Keratinocyte (primary cell): ENCODE data around the gene EID2B. TPM values are rescaled to one million over a fixed set of nuclear protein-coding genes. Genes with fewer than 3 reads are reported as not detected.

ENCODE experiments used
- DNase-seq: peaks from one replicate; pipeline ENCODE4 v3.0.0-alpha.2; 2011; ENCODE audit warnings: low read depth, missing footprints, low spot score
- FAIRE-seq: peaks from 2 replicates; lab custom pipeline; 2011; peaks lifted over from hg19 to GRCh38; lab: Jason Lieb, UNC
- H2AFZ ChIP-seq: 2 replicates; pipeline ENCODE4 v1.6.0; 2012; ENCODE audit warnings: low read length, control low read depth, inconsistent platforms; ENCODE audit not compliant: control insufficient read depth
- H3K27ac ChIP-seq: 2 replicates; pipeline ENCODE4 v1.5.1; 2011; ENCODE audit warnings: low read length; ENCODE audit not compliant: control insufficient read depth, insufficient read depth
- H3K27me3 ChIP-seq: 3 replicates; pipeline ENCODE4 v1.6.0; 2011; ENCODE audit warnings: low read length; ENCODE audit not compliant: control insufficient read depth, insufficient read depth; ENCODE audit errors: extremely low read depth
- H3K36me3 ChIP-seq, 2 experiments: 2 replicates in 1 of 2; 3 replicates in 1 of 2; pipeline ENCODE4 v1.5.1; 2011; ENCODE audit warnings: low read length in 2 of 2, mild to moderate bottlenecking in 1 of 2; ENCODE audit not compliant: control insufficient read depth in 2 of 2, insufficient read depth in 2 of 2; ENCODE audit errors: extremely low read depth in 1 of 2
- H3K4me1 ChIP-seq: 3 replicates; pipeline ENCODE4 v1.5.1; 2011; ENCODE audit warnings: low read length; ENCODE audit not compliant: control insufficient read depth, insufficient read depth; ENCODE audit errors: extremely low read depth
- H3K4me2 ChIP-seq: 3 replicates; pipeline ENCODE4 v1.6.0; 2011; ENCODE audit warnings: low read depth, low read length; ENCODE audit not compliant: control insufficient read depth, insufficient read depth; ENCODE audit errors: extremely low read depth
- H3K4me3 ChIP-seq, 3 experiments: fragments of 200-600 bp in 1 of 3; sonication (generic) in 1 of 3; 2 replicates in 2 of 3; 3 replicates in 1 of 3; pipeline ENCODE4 v1.5.1; 2011 to 2016; ENCODE audit warnings: low read length in 3 of 3, mild to moderate bottlenecking in 3 of 3, control low read depth in 2 of 3, inconsistent platforms in 1 of 3, low read depth in 1 of 3, mixed read lengths in 1 of 3, mixed run types in 1 of 3, moderate library complexity in 1 of 3; ENCODE audit not compliant: control insufficient read depth in 2 of 3, insufficient read depth in 2 of 3; ENCODE audit errors: extremely low read depth in 1 of 3
- H3K79me2 ChIP-seq: 2 replicates; pipeline ENCODE4 v1.6.0; 2012; ENCODE audit warnings: low read length; ENCODE audit not compliant: control insufficient read depth, insufficient read depth
- H3K9ac ChIP-seq: 3 replicates; pipeline ENCODE4 v1.6.0; 2011; ENCODE audit warnings: low read length; ENCODE audit not compliant: control insufficient read depth, insufficient read depth; ENCODE audit errors: extremely low read depth
- H3K9me1 ChIP-seq: 3 replicates; pipeline ENCODE4 v1.6.0; 2011; ENCODE audit warnings: low read length; ENCODE audit not compliant: control insufficient read depth, insufficient read depth; ENCODE audit errors: extremely low read depth
- H3K9me3 ChIP-seq: 2 replicates; pipeline ENCODE4 v1.5.1; 2012; ENCODE audit warnings: low read depth, low read length; ENCODE audit not compliant: control insufficient read depth
- H4K20me1 ChIP-seq: 3 replicates; pipeline ENCODE4 v1.6.0; 2011; ENCODE audit warnings: low read length; ENCODE audit not compliant: control insufficient read depth, insufficient read depth; ENCODE audit errors: extremely low read depth
- EZH2 ChIP-seq: IDR thresholded peaks from one replicate; pipeline ENCODE4 v1.6.1; 2012; ENCODE audit warnings: inconsistent platforms, mild to moderate bottlenecking, low read length, moderate library complexity
- dilution Hi-C: fragments of 300-500 bp; cut with MboI; formaldehyde crosslinking; loops from one replicate; pipeline ENCODE4 v1.7.0; 2020; ENCODE audit warnings: low sequenced_read_pairs; ENCODE audit not compliant: extremely low pct_ligation_motif_present
- polyA plus RNA-seq, 5 experiments: library from polyadenylated mRNA; depleted of rRNA in 3 of 5; stranded (reverse) in 3 of 5; stranded (forward) in 1 of 5; unstranded in 1 of 5; fragments of >200 nt; gene quantifications; 1 replicate in 1 of 5; 2 replicates in 3 of 5; 3 replicates in 1 of 5; pipeline versions ENCODE4 v1.2.1 to v1.2.3, GENCODE V29; 2011 to 2012; ENCODE audit warnings: missing spikeins in 2 of 5, low read depth in 1 of 5, low replicate concordance in 1 of 5
- TF ChIP-seq, protein P1 (sequence below), 3 experiments: IDR thresholded peaks in 1 of 3; conservative IDR thresholded peaks in 1 of 3; optimal IDR thresholded peaks in 1 of 3; 2 replicates in 2 of 3; 3 replicates in 1 of 3; pipeline versions ENCODE3 to v1.5.1; 2011; ENCODE audit warnings: low read length in 3 of 3, mild to moderate bottlenecking in 3 of 3, moderate library complexity in 2 of 3, control low read depth in 1 of 3, inconsistent platforms in 1 of 3; ENCODE audit not compliant: insufficient read depth in 2 of 3; ENCODE audit errors: extremely low read depth in 1 of 3

EID2B gene
- polyA plus RNA-seq, 1 donor (not counting 4 experiments of a cell fraction or from before 2014, with no cell fraction given), result 1.1 TPM

DNA sequence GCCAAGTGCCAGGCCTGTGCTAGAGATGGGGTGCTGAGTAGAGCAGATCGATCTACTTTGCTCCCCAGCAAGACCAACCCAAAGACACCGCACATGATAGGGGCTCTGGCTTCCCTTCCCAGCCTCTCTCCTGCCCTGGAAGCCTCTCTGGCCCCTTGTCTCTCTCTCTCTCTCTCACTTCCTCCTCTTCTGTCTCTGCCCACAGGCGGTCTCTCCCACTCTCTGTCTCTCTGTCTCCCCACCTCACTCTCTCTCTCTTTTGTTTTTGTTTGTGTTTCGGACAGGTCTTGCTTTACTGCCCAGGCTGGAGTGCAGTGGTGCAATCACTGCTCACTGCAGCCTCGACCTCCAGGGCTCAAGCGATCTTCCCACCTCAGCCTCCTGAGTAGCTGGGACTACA, 16.4 kb downstream of the EID2B start:
- dilution Hi-C loops, result no loop called here
- H2AFZ ChIP-seq, result no peak overlapping the region
- H3K36me3 ChIP-seq, result no peaks in the 10 kb centered on the region
- no peaks in the 10 kb centered on the region for H3K79me2 ChIP-seq
- no peaks in the 10 kb centered on the region for H3K9me3 ChIP-seq
- H3K4me2 ChIP-seq, result no peak overlapping the region
- no peaks in the 10 kb centered on the region for H3K9me1 ChIP-seq
- H3K27me3 ChIP-seq, result peaks cover 58% of the 10 kb centered on the region
- no peak overlapping the region for H3K9ac ChIP-seq
- H3K27ac ChIP-seq, result no peak overlapping the region
- H4K20me1 ChIP-seq, result no peaks in the 10 kb centered on the region
- peaks cover 13% of the 10 kb centered on the region for H3K4me1 ChIP-seq
- TF ChIP-seq, protein P1, sequence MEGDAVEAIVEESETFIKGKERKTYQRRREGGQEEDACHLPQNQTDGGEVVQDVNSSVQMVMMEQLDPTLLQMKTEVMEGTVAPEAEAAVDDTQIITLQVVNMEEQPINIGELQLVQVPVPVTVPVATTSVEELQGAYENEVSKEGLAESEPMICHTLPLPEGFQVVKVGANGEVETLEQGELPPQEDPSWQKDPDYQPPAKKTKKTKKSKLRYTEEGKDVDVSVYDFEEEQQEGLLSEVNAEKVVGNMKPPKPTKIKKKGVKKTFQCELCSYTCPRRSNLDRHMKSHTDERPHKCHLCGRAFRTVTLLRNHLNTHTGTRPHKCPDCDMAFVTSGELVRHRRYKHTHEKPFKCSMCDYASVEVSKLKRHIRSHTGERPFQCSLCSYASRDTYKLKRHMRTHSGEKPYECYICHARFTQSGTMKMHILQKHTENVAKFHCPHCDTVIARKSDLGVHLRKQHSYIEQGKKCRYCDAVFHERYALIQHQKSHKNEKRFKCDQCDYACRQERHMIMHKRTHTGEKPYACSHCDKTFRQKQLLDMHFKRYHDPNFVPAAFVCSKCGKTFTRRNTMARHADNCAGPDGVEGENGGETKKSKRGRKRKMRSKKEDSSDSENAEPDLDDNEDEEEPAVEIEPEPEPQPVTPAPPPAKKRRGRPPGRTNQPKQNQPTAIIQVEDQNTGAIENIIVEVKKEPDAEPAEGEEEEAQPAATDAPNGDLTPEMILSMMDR (optimal IDR thresholded peaks at IDR 0.05 in 1 of 3, IDR thresholded peaks at IDR 0.05 in 1 of 3, conservative IDR thresholded peaks at IDR 0.05 in 1 of 3; ENCODE audit: extremely low read depth in 1 of 3, insufficient read depth in 2 of 3, low read length in 3 of 3), result no peak
- peak; percentile 3 for TF ChIP-seq EZH2
- H3K4me3 ChIP-seq, result no peak overlapping the region
- FAIRE-seq (no peak), DNase-seq (no peak)

DNA sequence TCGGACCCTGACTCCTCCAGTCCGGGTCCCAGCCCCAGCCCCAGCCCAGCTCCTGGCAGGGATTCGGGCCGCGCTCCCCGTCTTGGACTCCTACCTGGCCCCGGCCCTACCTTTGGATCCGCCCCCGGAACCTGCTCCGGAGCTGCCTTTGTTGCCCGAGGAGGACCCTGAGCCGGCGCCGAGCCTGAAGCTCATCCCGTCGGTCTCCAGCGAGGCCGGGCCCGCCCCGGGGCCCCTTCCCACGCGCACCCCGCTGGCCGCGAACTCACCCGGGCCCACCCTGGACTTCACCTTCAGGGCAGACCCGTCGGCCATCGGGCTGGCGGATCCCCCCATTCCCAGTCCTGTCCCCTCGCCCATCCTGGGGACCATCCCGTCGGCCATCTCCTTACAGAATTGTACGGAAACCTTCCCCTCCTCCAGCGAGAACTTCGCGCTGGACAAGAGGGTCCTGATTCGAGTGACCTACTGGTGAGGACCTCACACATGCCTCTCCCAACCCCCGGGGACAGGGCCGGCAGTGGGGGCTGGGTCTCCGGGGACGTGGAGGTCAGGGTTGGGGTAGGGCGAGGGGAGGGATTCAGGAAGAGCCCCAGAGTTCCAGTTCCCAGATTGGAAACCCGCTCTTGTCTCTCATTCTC, 17.0 kb downstream of the EID2B start:
- H4K20me1 ChIP-seq, result no peaks in the 10 kb centered on the region
- no peak overlapping the region for H3K27ac ChIP-seq
- dilution Hi-C loops, result no loop called here
- peak overlapping the region; percentile 9 to 46 (median 29) for H3K4me3 ChIP-seq
- FAIRE-seq, result no peak
- H3K27me3 ChIP-seq, result peaks cover 58% of the 10 kb centered on the region
- H3K4me2 ChIP-seq, result peak overlapping the region; percentile 71
- no peaks in the 10 kb centered on the region for H3K9me1 ChIP-seq
- no peak for DNase-seq
- H3K4me1 ChIP-seq, result peaks cover 13% of the 10 kb centered on the region
- H3K9ac ChIP-seq, result no peak overlapping the region
- no peaks in the 10 kb centered on the region for H3K79me2 ChIP-seq
- H2AFZ ChIP-seq, result peak overlapping the region; percentile 26
- TF ChIP-seq, protein P1 (optimal IDR thresholded peaks at IDR 0.05 in 1 of 3, IDR thresholded peaks at IDR 0.05 in 1 of 3, conservative IDR thresholded peaks at IDR 0.05 in 1 of 3; ENCODE audit: extremely low read depth in 1 of 3, insufficient read depth in 2 of 3, low read length in 3 of 3), result no peak
- peak; percentile 21 for TF ChIP-seq EZH2
- H3K36me3 ChIP-seq, result no peaks in the 10 kb centered on the region
- no peaks in the 10 kb centered on the region for H3K9me3 ChIP-seq
